GM18519 (cell line): ENCODE results near the gene ADRB2.

ENCODE experiments used
- ATAC-seq: cut with Tn5 transposase; IDR thresholded peaks from one replicate; pipeline ENCODE4 v1.9.1; 2021; ENCODE audit warnings: mild to moderate bottlenecking, moderate library complexity; ENCODE audit not compliant: unreplicated experiment, low FRiP score

ADRB2 gene

DNA sequence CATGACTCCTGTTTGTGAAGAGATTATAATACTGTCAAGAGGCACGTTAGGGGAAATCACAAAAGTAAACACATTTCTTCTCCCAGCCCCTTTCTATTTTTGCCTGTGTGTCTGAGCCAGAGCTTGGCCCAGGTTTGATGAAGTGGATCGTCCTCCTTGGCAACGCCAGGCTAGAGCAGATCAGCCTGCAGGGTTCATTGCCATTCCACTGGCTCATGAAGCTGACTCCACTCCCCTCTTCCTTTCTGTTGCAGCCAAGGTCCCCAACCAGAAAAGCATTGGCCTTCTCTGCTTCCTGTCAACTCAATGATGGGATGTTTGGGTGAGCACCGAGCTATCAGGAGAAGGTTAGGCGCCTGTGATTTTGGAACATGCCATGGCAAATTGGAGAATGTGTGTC, 3.3 kb downstream of the ADRB2 start:
- ATAC-seq: no peak

GRCh38 chr5:148830211-148830610, 3.8 kb downstream of the ADRB2 start:
- no peak for ATAC-seq

- ATAC-seq: peak; percentile 93
These were observed 5.5 kb downstream of the ADRB2 start for GRCh38 chr5:148831590-148832565.

DNA sequence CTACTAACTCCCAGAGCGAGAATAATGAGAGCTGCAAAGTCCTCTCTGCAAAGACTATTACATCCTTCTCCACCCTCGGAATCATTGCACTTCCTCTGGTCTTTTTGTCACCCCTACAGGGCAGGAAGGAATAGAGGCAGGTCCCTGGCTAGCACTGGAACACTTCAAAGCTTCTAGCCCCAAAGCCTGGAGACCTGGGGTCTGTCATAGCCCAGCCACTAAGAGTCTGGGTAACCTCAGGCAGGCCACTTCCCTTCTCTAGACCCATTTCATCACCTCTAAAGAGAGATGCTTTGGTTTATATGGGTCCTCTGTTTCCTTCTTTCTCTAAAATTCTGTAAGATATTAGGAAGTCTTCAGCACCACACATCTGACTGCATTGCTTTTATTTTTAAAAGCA, 6.7 kb downstream of the ADRB2 start:
- no peak for ATAC-seq

DNA sequence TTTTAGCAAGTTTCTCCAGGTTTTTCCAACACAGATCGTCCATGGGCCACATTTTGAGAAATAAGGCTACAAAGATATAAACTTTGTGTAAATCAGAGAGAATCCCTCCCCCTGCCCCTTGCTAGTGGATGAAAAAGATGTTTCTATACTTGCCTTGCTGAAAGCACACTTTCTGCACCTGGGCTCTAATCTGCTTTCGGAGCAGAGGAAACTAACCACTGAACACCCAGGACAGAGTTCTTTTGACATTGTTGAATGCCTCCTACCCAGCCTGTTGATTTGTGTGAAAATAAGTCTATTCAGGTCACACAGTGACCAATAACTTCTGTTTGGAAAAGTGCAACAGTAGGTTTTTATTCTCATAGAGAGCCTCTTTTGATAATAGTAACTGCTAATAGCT, 7.5 kb downstream of the ADRB2 start:
- ATAC-seq: no peak

- ATAC-seq: no peak
These were observed 8.3 kb downstream of the ADRB2 start for GRCh38 chr5:148834689-148835088.

- ATAC-seq: no peak
These were observed 10.2 kb downstream of the ADRB2 start for GRCh38 chr5:148836272-148837250.

GRCh38 chr5:148837383-148837782, 11.0 kb downstream of the ADRB2 start:
- no peak for ATAC-seq

DNA sequence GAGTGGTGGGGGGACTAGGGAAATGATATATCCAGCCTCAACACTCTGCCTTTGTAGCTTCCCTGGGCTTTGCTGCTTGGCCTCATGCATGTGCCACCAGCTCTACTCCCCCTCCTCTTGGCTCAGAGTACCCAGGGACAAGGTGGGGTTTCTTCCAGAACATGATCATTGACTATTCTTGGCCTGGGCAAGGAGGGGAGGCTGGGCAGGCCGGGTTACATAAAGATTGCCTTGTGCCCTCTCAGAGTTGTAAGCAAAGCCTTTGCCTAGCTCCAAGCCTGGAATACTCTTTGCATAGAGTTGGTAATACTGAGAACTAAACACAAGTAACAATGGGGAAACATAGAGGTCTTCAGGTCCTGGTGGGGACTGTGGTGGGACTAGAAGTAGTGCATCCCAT, 11.9 kb downstream of the ADRB2 start:
- ATAC-seq: no peak

- ATAC-seq: no peak
These were observed 13.5 kb downstream of the ADRB2 start for GRCh38 chr5:148839960-148840359.

DNA sequence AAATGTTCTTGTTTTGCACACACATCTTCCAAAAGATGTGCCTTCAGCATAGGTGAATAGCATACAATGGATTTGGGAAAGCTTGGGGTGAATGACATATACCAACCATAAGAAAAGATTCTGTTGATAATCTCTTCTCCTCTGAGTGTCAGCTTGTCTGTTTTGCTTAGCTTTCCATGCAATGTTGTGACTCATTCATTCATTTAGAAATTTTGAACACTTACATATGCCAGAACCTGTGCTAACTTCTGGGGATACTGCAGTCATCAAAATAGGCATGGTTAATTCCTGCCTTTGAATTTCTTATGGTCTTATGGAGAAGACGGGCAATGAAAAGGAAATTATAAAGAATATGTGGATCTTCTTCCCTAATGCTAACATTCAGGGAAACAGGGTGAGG, 14.1 kb downstream of the ADRB2 start:
- no peak for ATAC-seq

DNA sequence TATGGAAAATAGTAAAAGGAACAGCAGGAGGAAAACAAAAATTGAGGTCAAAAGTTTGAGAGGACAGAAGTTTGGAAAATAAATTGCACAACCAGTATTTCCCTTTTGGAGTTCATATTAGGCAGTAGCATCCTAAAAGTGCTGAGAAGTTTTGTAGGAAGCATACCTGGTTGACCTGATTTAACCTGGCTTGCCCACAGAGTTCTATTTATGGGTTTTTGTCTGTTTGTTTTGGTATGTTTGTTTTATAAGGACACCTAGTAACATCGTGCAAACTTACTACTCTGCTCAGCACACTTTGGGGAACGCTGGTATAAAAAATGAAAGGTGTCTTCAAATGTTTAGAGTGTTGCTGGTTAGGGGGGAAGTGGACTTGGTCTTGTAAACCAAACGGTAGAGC, 15.1 kb downstream of the ADRB2 start:
- ATAC-seq: no peak

GRCh38 chr5:148842161-148842560, 15.8 kb downstream of the ADRB2 start:
- no peak for ATAC-seq

- ATAC-seq: no peak
These were observed 17.3 kb downstream of the ADRB2 start for GRCh38 chr5:148843510-148844318.

DNA sequence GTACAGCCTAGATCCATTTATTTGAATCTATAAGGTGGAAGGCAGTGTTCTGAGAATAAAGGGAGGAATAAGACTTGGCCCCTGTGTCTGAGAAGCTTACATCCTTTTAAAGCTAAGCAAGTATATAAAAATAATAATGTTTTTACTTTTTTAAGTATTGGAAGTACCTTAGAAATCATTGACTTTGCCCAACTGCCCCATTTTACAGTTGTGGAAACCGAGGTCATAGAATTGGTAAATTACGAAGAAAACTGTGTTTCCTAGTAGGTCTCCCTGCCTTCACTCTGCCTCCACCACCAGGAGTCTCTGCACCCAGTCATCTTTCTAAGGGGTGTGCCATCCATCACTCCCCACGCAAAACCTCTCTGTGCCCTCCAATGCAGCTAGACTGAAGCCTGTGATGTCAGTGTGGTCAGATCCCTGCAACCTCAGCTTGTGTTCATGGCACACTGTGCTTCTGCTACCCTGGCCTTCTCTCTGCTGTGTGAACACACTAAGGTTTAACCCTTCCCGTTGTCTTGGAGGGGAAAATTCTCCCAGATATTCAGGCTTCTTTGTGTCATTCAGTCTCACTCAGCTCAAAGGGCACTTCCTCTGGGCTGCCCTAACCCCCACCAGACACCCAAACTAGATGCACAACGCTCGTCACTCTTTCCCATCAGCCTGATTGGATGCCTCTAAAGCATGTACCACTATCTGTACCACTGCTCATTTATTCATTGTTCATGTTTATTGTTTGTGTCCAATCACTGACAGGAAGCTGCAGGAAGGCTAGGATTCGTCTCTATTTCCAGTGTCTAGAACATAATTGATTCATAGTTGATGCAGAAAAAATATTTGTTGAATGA, 18.2 kb downstream of the ADRB2 start:
- ATAC-seq: no peak

DNA sequence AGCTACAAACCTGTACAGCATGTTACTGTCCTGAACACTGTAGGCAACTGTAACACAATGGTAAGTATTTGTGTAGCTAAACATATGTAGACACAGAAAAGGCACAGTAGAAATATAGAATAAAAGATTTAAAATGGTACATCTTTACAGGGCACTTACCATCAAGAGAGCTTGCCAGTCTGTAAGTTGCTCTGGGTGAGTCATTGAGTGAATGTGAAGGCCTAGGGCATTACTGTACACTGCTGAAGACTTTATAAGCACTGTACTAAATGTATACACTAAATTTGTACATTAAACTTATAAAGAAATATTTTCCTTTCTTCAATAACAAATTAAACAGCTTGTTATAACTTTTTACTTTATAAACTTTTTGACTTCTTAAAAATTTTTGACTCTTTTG, 20.5 kb downstream of the ADRB2 start:
- no peak for ATAC-seq

- ATAC-seq: no peak
These were observed 21.0 kb downstream of the ADRB2 start for GRCh38 chr5:148847456-148847855.

GRCh38 chr5:148848393-148849031, 22.1 kb downstream of the ADRB2 start:
- ATAC-seq: no peak

DNA sequence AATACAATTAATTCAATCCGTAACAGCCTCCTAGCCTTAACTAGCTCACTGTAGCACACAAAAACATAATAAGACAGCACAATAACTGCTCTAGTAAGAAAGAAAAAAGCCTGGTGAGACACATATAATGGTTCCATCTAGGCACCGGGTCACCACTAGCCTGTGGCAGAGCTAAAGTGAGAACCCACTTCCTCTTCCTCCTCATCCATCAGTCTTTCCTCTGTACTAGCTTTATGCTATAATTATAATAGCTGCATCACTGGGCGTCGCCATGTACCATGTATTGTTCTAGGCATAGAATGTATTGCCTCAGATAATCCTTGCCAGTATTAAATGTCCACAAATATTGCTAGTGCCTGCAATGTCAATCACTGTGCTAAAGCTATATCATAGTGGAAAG, 23.1 kb downstream of the ADRB2 start:
- ATAC-seq: no peak
